Glomerular endothelial cell (primary cell): ENCODE results near the gene SFRP2. TPM values are rescaled to one million over a fixed set of nuclear protein-coding genes. Genes with fewer than 3 reads are reported as not detected.

ENCODE experiments used
- DNase-seq: peaks from one replicate; pipeline ENCODE4 v3.0.0-alpha.2; 2011; ENCODE audit warnings: low read depth, low spot score; ENCODE audit errors: extremely low read depth
- total RNA-seq: library from RNA; depleted of rRNA; stranded (reverse); fragments of >200 nt; gene quantifications from 2 replicates; pipeline ENCODE4 v1.2.3, GENCODE V29; 2015

SFRP2 gene
- total RNA-seq, 1 donor from 2014 or later: not detected

GRCh38 chr4:153777421-153777820 is 11.5 kb downstream of the SFRP2 start:
- no peak for DNase-seq

DNA sequence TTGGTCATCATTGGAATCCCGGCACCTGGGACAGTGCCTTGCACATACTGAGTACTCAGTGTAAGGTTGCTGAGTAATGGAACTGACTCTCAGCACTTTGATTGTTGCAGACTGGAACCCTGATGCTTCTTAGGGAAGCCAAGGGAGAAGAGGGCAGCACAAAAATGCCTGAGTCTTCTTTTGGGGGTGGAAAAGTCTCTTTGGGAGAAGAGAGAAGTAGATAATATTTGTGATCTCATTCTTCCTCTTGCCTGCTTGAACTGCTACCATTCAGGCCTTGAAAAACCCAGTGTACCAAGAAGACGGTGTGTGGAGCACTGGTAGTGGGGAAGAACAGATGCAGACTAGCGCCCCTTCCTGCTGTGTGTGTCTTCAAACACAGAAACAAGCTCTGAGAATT is 12.3 kb downstream of the SFRP2 start:
- DNase-seq: no peak

GRCh38 chr4:153773236-153773690 is 15.6 kb downstream of the SFRP2 start:
- DNase-seq: no peak

DNA sequence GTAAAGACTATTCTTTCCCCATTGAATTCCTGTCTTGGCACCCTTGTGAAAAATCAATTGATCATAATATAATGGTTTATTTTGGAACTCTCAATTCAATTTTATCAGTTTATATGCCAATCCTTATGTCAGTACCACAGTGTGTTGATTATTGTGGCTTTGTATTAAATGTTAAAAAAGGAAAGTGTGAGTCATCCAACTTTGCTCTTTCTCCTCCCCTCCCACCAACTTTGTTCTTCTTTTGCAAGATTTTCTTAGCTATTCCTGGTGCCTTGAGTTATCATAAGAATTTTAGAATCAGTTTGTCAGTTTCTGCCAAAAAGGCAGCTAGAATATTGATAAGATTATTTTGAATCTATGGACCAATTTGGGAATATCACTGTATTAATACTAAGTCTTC is 17.8 kb downstream of the SFRP2 start:
- no peak for DNase-seq

- DNase-seq: no peak
Observed at GRCh38 chr4:153766758-153767157, 22.1 kb downstream of the SFRP2 start.

DNA sequence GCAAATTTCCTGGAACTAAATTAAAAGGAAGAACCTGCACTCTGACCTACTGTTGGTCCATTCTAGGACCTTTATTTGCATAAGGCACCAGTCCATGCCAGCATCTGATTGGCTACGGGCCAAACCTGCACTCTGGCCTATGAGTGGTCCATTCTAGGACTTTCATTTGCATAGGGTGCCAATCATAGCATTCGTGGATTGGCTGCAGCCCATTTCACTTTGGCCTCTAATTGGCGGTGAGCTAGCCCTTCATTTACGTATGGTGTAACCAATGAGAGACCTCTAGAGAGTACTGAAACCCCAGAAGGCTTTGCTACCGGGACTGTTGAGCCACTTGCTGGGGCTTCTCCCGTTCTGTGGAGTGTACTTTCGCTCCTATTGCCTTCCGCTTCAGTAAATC is 23.0 kb downstream of the SFRP2 start:
- no peak for DNase-seq

GRCh38 chr4:153764601-153765368 is 24.1 kb downstream of the SFRP2 start:
- DNase-seq: no peak

GRCh38 chr4:153763404-153763803 is 25.5 kb downstream of the SFRP2 start:
- no peak for DNase-seq

GRCh38 chr4:153759407-153760316 is 29.2 kb downstream of the SFRP2 start, which contains the start of gene RNF175:
Gene RNF175, minus strand, starts transcription at chr4:153760024. Its CDS starts 162 bp downstream, at chr4:153759862.
- DNase-seq: no peak

DNA sequence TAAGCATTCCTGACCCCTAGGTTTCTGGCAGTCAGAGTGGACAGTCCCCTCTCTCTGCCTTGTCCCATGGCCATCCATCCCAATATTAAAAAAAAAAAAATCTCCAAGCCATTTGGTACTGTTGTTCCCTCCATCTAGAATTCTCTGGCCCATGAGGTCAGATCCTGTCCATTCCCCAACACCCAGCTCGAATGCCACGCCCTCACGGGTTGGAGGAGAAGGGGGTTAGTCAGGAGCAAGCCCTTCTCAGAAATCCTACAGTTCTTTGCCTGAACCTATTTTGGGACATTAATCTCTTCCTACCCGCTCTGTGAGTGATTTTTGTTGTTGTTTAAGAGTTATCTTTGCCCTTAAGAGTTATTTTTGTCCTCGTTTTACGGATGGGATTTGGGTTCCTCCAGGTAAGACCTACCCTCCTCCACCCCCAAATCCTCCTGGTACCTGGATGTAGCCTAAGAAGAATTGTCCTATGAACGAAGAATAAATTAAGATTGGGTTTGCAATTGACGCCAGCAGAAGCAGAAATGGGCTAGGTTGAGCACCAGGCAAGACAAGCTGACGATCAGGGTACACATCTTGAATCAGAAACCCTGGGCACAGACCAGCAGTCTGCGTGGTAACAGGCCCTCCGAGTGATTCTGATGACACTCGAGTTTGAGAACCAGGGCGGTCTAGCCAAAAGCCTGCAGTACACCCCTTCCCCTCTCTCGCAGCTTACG is 30.0 kb downstream of the SFRP2 start:
- no peak for DNase-seq

- DNase-seq: no peak
Observed at GRCh38 chr4:153758136-153758535, 30.7 kb downstream of the SFRP2 start.

DNA sequence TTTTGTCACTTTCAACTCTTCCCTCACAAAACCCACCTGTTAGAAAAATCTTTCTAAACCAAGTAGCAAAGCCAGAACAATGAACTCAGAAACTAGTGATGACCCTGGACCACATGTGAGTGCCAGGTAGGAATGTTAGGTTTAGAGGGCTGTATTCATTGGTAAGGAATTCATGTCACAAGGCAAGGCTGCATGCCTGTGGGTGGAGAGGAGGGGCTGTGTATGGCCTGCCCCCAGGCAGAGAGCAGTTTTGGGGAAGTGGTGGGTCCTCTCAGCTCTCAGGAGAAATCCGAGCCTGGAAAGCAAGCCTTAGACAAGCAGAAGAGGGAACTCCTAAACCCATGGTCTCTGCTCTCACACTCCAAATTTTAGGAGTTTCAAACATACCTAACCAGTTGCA is 31.5 kb downstream of the SFRP2 start:
- no peak for DNase-seq

GRCh38 chr4:153755186-153755585 is 33.7 kb downstream of the SFRP2 start:
- no peak for DNase-seq

GRCh38 chr4:153750197-153750817 is 38.6 kb downstream of the SFRP2 start:
- peak; percentile 34 for DNase-seq

DNA sequence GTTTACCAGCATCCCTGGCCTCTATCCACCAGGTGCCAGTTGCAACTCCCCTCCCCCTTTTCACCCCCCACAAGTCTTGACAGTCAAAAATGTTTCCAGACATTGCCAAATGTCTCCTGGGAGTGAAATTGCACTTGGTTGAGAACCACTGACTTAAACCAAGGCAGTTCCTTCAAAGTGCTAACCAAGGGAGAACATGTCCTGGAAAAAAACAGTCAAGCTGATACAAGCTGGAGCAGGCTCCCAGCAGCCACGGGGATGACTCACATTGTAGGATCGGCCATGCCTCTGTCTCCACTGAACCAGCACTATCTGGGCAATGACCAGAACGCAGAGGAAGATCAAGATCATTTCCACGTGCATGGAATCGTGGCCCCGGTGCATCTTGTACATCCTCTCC is 40.5 kb downstream of the SFRP2 start:
- DNase-seq: no peak

- no peak for DNase-seq
Observed at GRCh38 chr4:153747406-153747955, 41.4 kb downstream of the SFRP2 start.

DNA sequence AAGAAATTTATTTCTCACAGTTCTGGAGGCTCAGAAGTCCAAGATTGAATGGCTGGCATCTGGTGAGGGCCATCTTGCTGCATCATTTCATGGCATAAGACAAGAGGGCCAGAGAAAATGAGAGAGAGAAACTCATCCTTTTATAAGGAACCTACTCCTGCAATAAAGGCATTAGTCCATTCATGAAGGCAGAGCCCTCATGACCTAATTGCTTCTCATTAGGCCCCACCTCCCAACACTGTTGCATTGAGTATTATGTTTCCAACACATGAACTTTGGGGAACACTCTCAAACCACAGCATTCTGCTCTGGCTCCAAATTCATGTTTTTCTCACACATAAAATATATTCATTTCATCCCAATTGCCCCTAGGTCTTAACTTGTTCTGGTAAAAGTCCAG is 43.2 kb downstream of the SFRP2 start:
- DNase-seq: no peak

- DNase-seq: no peak
Observed at GRCh38 chr4:153741541-153741940, 47.3 kb downstream of the SFRP2 start.

GRCh38 chr4:153735906-153736461 is 52.9 kb downstream of the SFRP2 start:
- DNase-seq: no peak
